Rectal smooth muscle tissue (tissue), 1 donor: Measurements from ENCODE around the gene SRGAP2B.
"Not testable (repeated sequence)": the region's sequence is repeated elsewhere in the genome, so short reads cannot be mapped to it uniquely, and the experiment has no call there.

Source experiments
- H3K27ac ChIP-seq: one replicate; pipeline ENCODE4 v1.7.0; 2013; ENCODE audit warnings: low read depth, low read length, inconsistent platforms
- H3K27me3 ChIP-seq: one replicate; pipeline ENCODE4 v1.7.0; 2013; ENCODE audit warnings: low read length; ENCODE audit not compliant: control insufficient read depth, insufficient read depth
- H3K36me3 ChIP-seq: one replicate; pipeline ENCODE4 v1.7.0; 2013; ENCODE audit warnings: low read length; ENCODE audit not compliant: control insufficient read depth, insufficient read depth
- H3K4me1 ChIP-seq: one replicate; pipeline ENCODE4 v1.7.0; 2013; ENCODE audit warnings: low read length; ENCODE audit not compliant: control insufficient read depth, insufficient read depth
- H3K4me3 ChIP-seq: one replicate; pipeline ENCODE4 v1.7.0; 2013; ENCODE audit warnings: low read length
- H3K9ac ChIP-seq: one replicate; pipeline ENCODE4 v1.7.0; 2013; ENCODE audit warnings: low read length

Gene SRGAP2B

DNA sequence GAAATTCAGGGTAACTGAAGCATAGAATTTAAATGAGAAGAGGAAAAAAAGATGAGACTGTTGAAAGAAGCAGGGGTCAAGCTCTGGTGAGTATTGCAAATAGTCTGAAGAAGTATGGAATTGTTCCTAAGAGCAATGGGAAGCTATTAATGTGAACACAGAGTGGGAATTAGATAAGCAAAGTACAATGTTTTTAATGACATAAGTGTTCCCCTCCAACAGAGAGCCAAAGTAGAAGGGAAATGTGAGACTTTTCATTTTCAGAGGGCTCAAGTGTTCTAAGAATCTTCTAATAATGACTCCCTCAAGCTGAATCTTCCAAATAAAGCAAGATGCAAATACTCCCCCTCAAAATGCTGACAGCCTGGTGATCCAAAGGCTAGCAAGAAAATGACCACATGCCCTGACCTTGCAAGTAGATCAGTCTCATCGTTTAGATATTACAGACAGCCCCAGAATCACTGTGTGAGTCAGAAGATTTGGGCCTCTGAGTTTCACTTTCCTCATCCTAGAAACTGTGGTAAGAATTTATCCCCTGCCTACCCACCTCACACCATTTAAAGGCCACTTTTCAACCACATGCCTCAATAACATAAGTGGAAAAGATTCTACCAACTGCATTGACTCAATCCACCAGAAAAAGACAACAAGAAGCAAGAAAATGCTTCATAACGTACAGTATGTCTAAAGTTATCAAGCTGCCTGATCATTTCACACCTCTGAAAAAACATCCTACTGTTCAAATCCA lies 79.2 kb downstream of the SRGAP2B start:
- H3K4me1 ChIP-seq, H3K9ac ChIP-seq, H3K27me3 ChIP-seq, H3K27ac ChIP-seq, H3K4me3 ChIP-seq, H3K36me3 ChIP-seq: not testable (repeated sequence)

GRCh38 chr1:145013353-145013752 lies 81.8 kb downstream of the SRGAP2B start:
- not testable (repeated sequence) for H3K4me3 ChIP-seq, H3K27ac ChIP-seq, H3K4me1 ChIP-seq, H3K9ac ChIP-seq, H3K36me3 ChIP-seq, H3K27me3 ChIP-seq

DNA sequence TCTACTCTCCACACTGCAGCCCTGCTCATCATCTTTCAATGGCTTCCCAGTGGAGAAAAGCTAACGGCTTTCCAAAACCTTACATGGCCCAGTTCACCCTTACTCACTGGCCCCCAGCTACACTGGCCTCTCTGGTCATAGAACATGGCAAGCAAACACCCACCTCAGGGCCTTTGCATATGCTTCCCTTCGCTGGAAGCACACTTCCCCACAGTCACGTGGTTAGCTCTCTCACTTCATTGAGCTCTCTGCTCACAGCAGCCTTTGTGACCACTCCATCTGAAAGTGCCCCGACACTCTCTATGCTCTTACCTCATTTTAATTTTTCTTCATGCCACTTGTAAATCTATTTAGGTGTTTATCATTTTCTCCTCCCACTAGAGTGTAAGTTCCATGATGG lies 83.3 kb downstream of the SRGAP2B start:
- H3K27ac ChIP-seq, H3K4me3 ChIP-seq, H3K9ac ChIP-seq, H3K27me3 ChIP-seq, H3K4me1 ChIP-seq, H3K36me3 ChIP-seq: not testable (repeated sequence)

DNA sequence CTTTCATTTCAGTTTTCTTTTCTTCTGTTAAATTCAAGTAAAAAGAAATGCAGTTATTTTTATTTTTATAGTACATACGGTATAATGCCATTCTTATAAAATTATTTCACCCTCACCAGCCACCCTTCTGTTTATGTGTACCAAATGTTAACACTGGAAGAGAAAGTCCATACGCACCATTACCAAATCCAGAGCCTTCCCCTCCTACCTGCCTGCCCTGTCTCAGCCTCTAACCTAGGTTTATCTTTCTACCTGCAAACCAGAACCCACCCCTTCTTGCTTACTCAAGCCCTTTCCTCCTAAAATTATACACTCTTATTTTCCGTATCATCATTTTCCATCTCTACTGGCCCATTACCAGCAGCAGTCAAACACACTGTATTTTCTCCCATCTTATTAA lies 84.5 kb downstream of the SRGAP2B start:
- H3K27ac ChIP-seq, H3K36me3 ChIP-seq, H3K9ac ChIP-seq: not testable (repeated sequence)

GRCh38 chr1:145009928-145010327 lies 85.2 kb downstream of the SRGAP2B start:
- not testable (repeated sequence) for H3K27ac ChIP-seq, H3K9ac ChIP-seq

More for the DNA sequence above, 84.5 kb downstream of the SRGAP2B start:
- H3K27me3 ChIP-seq, H3K4me3 ChIP-seq, H3K4me1 ChIP-seq: not testable (repeated sequence)

DNA sequence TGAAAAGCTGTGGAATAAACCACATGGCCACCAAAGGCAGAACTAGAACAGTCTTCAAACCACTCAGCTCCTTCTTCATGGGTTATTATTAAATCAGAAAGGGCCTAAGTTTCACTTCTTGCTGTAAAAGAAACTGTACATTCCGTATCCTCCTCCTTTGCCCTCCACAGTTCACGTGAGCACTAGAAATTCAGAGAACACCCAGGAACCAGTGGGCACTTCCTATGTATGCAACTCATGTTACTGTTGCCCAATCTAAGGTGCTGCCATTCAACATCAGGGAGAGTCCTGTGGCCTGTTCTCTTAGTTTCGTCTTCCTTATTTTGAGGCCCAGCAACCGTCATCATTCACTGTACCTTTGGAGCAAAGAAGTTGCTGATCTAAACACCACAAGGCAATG lies 86.7 kb downstream of the SRGAP2B start:
- not testable (repeated sequence) for H3K4me3 ChIP-seq, H3K27me3 ChIP-seq, H3K27ac ChIP-seq, H3K9ac ChIP-seq, H3K36me3 ChIP-seq, H3K4me1 ChIP-seq

More at GRCh38 chr1:145009928-145010327, 85.2 kb downstream of the SRGAP2B start:
- H3K4me1 ChIP-seq, H3K36me3 ChIP-seq, H3K4me3 ChIP-seq, H3K27me3 ChIP-seq: not testable (repeated sequence)

- H3K9ac ChIP-seq, H3K4me1 ChIP-seq, H3K27me3 ChIP-seq, H3K36me3 ChIP-seq, H3K4me3 ChIP-seq, H3K27ac ChIP-seq: not testable (repeated sequence)
These were observed 90.0 kb downstream of the SRGAP2B start for GRCh38 chr1:145005142-145005541.

GRCh38 chr1:145001381-145001780 lies 93.7 kb downstream of the SRGAP2B start:
- H3K36me3 ChIP-seq, H3K4me3 ChIP-seq, H3K27ac ChIP-seq, H3K9ac ChIP-seq, H3K27me3 ChIP-seq, H3K4me1 ChIP-seq: not testable (repeated sequence)

- not testable (repeated sequence) for H3K36me3 ChIP-seq, H3K4me3 ChIP-seq, H3K27me3 ChIP-seq, H3K4me1 ChIP-seq, H3K27ac ChIP-seq, H3K9ac ChIP-seq
These were observed 94.3 kb downstream of the SRGAP2B start for GRCh38 chr1:145000743-145001326.

DNA sequence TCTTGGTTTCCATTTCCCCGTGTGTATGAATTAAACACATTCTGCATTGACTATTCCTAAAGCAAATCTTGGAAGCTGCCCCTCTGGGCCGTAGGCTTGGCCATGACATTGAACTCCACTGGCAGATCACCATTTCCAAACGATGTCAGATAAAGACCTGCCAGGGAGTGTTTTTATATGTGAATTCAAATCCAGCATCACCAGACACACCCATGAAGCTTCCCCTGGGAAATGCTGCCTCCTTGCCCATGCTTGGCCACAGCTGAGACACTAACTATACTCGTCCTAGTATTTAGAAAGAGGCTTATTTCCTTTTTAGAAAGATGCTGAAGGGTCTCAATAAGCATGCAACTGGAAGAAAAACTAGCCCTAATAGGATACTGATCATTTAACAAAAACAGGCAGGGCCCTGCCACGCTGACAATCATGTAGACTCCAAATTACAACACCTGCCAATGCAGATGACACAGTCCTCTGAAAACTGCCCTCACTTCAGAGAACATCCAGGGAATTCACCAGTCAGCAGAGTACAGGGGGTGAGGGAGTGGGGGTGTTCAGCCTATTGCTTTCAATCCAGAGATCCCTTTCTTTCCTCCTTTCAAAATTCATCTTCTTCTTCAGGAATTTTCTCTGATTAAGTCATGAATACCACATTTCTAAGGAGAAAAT lies 94.9 kb downstream of the SRGAP2B start:
- H3K4me1 ChIP-seq, H3K9ac ChIP-seq, H3K27me3 ChIP-seq, H3K36me3 ChIP-seq, H3K4me3 ChIP-seq, H3K27ac ChIP-seq: not testable (repeated sequence)

DNA sequence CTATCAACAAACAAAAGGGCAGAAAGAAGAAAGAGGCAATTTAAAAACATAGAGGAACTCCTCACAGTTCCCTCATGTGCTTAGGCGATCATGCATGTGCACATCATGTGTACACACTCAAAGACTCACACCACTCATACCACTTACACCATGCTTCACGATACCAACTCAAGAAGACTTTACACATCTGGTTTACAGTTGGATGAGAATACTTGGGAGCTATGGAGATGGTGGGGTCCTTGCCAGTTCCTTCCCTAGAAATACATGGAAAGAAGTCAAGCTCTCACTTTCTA lies 96.2 kb downstream of the SRGAP2B start:
- H3K4me3 ChIP-seq, H3K27me3 ChIP-seq, H3K9ac ChIP-seq, H3K4me1 ChIP-seq, H3K36me3 ChIP-seq, H3K27ac ChIP-seq: not testable (repeated sequence)

DNA sequence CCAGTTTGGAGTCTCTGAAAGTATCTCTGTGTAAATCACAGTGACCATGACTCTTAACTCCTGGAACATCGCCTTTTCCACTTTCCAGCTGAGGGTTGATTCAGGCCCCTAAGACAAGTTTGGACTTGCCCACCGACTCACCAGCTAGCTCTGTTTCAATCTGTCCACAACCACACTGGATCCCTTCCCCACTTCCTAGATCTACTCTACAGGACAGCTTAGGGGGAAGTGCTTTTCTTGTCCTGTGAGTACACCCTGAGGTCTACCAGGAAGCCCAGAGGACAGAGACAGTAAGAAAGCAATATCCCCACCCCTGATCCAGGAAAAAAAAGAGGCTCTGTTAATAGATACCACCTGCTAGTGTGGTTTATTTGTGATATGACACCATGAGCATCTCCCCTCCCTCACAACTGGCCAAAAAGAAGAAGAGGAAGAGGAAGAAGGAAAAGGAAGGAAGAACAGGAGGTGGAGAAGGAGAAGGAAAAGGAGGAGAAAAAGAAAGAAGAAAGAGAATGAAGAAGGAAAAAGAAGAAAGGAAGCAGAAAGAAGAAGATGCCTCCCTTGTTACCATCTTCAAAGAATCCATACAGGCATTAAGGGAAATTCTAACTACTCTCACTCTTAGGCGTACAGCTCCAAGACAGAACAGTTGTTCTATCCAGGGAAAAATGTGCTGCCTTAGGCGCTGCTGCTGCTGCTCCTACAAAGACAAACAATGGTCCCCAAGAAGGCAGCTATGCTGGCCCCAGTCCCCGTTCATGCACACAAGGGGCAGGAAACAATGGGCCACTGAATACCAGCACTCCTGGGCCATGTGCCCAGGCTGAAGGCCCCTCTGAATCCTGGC lies 96.8 kb downstream of the SRGAP2B start:
- H3K27me3 ChIP-seq, H3K36me3 ChIP-seq, H3K9ac ChIP-seq, H3K27ac ChIP-seq, H3K4me3 ChIP-seq, H3K4me1 ChIP-seq: not testable (repeated sequence)
